WTC11 (cell line): Measurements from ENCODE around the gene TSPAN9.

ENCODE experiments used
- CREB1 ChIP-seq: sonication (generic); formaldehyde crosslinking; IDR thresholded peaks from 2 replicates; pipeline ENCODE4 v1.8.0; 2023; ENCODE audit warnings: mild to moderate bottlenecking, missing genetic modification reagents
- ELF4 ChIP-seq: sonication (generic); formaldehyde crosslinking; IDR thresholded peaks from 2 replicates; pipeline ENCODE4 v1.8.1; 2022; ENCODE audit warnings: low read depth, mild to moderate bottlenecking, moderate library complexity, missing genetic modification reagents
- FOXK1 ChIP-seq: sonication (generic); formaldehyde crosslinking; IDR thresholded peaks from 2 replicates; pipeline ENCODE4 v1.8.0; 2022; ENCODE audit warnings: mild to moderate bottlenecking, moderate library complexity, missing genetic modification reagents
- GRHL2 ChIP-seq: fragments of 250-450 bp; sonication (Bioruptor Pico); IDR thresholded peaks from 2 replicates; pipeline ENCODE4 v1.8.0; 2022; ENCODE audit warnings: mild to moderate bottlenecking, moderate library complexity; ENCODE audit not compliant: insufficient replicate concordance, severe bottlenecking
- NFYB ChIP-seq: sonication (generic); formaldehyde crosslinking; conservative IDR thresholded peaks from 2 replicates; pipeline ENCODE4 v1.8.0; 2022; ENCODE audit warnings: low read depth, missing genetic modification reagents
- SMAD4 ChIP-seq: sonication (generic); formaldehyde crosslinking; IDR thresholded peaks from 2 replicates; pipeline ENCODE4 v1.8.0; 2022; ENCODE audit warnings: mild to moderate bottlenecking, missing genetic modification reagents
- ZNF121 ChIP-seq: sonication (generic); formaldehyde crosslinking; IDR thresholded peaks from 2 replicates; pipeline ENCODE4 v1.8.0; 2023; ENCODE audit warnings: missing genetic modification reagents
- ZNF232 ChIP-seq: sonication (generic); formaldehyde crosslinking; IDR thresholded peaks from 2 replicates; pipeline ENCODE4 v1.8.0; 2022; ENCODE audit warnings: mild to moderate bottlenecking, missing genetic modification reagents
- TF ChIP-seq, protein P1 (sequence below): sonication (generic); formaldehyde crosslinking; IDR thresholded peaks from 2 replicates; pipeline ENCODE4 v1.8.1; 2023; ENCODE audit warnings: mild to moderate bottlenecking, missing genetic modification reagents
- TF ChIP-seq, protein P2 (sequence below): sonication (generic); formaldehyde crosslinking; IDR thresholded peaks from 2 replicates; pipeline ENCODE4 v1.8.0; 2022; ENCODE audit warnings: mild to moderate bottlenecking, missing genetic modification reagents
- TF ChIP-seq, protein P3 (sequence below): fragments of 200-600 bp; IDR thresholded peaks from 2 replicates; pipeline ENCODE4 v1.8.0; 2022; ENCODE audit warnings: antibody characterized with exemption
- TF ChIP-seq, protein P4 (sequence below): sonication (generic); formaldehyde crosslinking; IDR thresholded peaks from 2 replicates; pipeline ENCODE4 v1.8.1; 2022; ENCODE audit warnings: missing genetic modification reagents, borderline replicate concordance

DNA sequence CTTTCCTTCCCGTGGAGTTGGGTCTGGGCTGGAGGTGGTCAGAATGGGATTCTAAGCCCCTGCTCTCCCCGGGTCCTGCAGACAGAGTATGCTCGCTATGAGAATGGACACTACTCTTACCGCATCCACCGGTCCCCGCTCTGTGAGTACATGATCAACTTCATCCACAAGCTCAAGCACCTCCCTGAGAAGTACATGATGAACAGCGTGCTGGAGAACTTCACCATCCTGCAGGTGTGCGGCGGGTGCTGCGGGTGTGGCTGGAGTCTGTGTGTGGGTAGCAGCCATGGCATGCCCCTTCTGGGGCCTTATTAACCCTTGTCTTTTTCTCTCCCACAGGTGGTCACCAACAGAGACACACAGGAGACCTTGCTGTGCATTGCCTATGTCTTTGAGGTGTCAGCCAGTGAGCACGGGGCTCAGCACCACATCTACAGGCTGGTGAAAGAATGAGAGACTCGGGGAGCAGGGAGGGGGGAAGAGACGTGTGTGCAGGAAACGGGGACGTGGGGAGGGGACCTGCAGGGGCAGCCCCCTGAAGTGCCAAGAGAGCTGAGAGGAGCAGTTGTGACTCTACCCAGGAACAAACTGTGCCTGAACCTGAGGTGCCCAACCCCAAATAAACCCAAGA lies 37.0 kb upstream of the TSPAN9 start:
- no peak for TF ChIP-seq FOXK1 (CRISPR knock-in tag)
- TF ChIP-seq, protein P1, sequence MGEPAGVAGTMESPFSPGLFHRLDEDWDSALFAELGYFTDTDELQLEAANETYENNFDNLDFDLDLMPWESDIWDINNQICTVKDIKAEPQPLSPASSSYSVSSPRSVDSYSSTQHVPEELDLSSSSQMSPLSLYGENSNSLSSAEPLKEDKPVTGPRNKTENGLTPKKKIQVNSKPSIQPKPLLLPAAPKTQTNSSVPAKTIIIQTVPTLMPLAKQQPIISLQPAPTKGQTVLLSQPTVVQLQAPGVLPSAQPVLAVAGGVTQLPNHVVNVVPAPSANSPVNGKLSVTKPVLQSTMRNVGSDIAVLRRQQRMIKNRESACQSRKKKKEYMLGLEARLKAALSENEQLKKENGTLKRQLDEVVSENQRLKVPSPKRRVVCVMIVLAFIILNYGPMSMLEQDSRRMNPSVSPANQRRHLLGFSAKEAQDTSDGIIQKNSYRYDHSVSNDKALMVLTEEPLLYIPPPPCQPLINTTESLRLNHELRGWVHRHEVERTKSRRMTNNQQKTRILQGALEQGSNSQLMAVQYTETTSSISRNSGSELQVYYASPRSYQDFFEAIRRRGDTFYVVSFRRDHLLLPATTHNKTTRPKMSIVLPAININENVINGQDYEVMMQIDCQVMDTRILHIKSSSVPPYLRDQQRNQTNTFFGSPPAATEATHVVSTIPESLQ (CRISPR knock-in tag) = no peak
- TF ChIP-seq ELF4 = no peak
- TF ChIP-seq, protein P2, sequence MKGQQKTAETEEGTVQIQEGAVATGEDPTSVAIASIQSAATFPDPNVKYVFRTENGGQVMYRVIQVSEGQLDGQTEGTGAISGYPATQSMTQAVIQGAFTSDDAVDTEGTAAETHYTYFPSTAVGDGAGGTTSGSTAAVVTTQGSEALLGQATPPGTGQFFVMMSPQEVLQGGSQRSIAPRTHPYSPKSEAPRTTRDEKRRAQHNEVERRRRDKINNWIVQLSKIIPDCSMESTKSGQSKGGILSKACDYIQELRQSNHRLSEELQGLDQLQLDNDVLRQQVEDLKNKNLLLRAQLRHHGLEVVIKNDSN = no peak
- TF ChIP-seq NFYB (CRISPR knock-in tag) = no peak
- no peak for TF ChIP-seq ZNF232
- TF ChIP-seq CREB1 (CRISPR knock-in tag) = no peak
- TF ChIP-seq, protein P3, sequence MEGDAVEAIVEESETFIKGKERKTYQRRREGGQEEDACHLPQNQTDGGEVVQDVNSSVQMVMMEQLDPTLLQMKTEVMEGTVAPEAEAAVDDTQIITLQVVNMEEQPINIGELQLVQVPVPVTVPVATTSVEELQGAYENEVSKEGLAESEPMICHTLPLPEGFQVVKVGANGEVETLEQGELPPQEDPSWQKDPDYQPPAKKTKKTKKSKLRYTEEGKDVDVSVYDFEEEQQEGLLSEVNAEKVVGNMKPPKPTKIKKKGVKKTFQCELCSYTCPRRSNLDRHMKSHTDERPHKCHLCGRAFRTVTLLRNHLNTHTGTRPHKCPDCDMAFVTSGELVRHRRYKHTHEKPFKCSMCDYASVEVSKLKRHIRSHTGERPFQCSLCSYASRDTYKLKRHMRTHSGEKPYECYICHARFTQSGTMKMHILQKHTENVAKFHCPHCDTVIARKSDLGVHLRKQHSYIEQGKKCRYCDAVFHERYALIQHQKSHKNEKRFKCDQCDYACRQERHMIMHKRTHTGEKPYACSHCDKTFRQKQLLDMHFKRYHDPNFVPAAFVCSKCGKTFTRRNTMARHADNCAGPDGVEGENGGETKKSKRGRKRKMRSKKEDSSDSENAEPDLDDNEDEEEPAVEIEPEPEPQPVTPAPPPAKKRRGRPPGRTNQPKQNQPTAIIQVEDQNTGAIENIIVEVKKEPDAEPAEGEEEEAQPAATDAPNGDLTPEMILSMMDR = no peak
- TF ChIP-seq ZNF121 = no peak
- no peak for TF ChIP-seq GRHL2 (CRISPR knock-in tag)
- TF ChIP-seq SMAD4 (CRISPR knock-in tag) = no peak
- TF ChIP-seq, protein P4, sequence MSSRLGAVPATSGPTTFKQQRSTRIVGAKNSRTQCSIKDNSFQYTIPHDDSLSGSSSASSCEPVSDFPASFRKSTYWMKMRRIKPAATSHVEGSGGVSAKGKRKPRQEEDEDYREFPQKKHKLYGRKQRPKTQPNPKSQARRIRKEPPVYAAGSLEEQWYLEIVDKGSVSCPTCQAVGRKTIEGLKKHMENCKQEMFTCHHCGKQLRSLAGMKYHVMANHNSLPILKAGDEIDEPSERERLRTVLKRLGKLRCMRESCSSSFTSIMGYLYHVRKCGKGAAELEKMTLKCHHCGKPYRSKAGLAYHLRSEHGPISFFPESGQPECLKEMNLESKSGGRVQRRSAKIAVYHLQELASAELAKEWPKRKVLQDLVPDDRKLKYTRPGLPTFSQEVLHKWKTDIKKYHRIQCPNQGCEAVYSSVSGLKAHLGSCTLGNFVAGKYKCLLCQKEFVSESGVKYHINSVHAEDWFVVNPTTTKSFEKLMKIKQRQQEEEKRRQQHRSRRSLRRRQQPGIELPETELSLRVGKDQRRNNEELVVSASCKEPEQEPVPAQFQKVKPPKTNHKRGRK (CRISPR knock-in tag) = no peak
